Skeletal muscle tissue (tissue), 4 donors: ENCODE measurements around the gene NBPF11. TPM values are rescaled to one million over a fixed set of nuclear protein-coding genes. Genes with fewer than 3 reads are reported as not detected.
"Not testable (repeated sequence)": the region's sequence is repeated elsewhere in the genome, so short reads cannot be mapped to it uniquely, and the experiment has no call there.

ENCODE experiments used
- H3K27ac ChIP-seq: one replicate; pipeline ENCODE4 v1.7.0; 2013; ENCODE audit warnings: mild to moderate bottlenecking, low read depth, low read length, inconsistent platforms
- H3K27me3 ChIP-seq, 3 donors: one replicate each; pipeline ENCODE4 v1.7.0; 2013; ENCODE audit warnings: low read length in 3 of 3; ENCODE audit not compliant: control insufficient read depth in 3 of 3, insufficient read depth in 3 of 3
- H3K36me3 ChIP-seq, 3 donors: one replicate each; pipeline ENCODE4 v1.7.0; 2013; ENCODE audit warnings: low read length in 3 of 3; ENCODE audit not compliant: control insufficient read depth in 3 of 3, insufficient read depth in 3 of 3
- H3K4me1 ChIP-seq, 3 donors: one replicate each; pipeline ENCODE4 v1.7.0; 2013; ENCODE audit warnings: low read length in 3 of 3, mild to moderate bottlenecking in 3 of 3; ENCODE audit not compliant: control insufficient read depth in 3 of 3, insufficient read depth in 3 of 3
- H3K4me3 ChIP-seq, 3 donors: one replicate each; pipeline ENCODE4 v1.7.0; 2013; ENCODE audit warnings: low read length in 3 of 3
- H3K9ac ChIP-seq, 3 donors: one replicate each; pipeline ENCODE4 v1.7.0; 2013; ENCODE audit warnings: low read length in 3 of 3, mild to moderate bottlenecking in 3 of 3, moderate library complexity in 2 of 3, low read depth in 1 of 3
- H3K9me3 ChIP-seq, 3 donors: one replicate each; pipeline ENCODE4 v1.7.0; 2013; ENCODE audit warnings: low read length in 3 of 3; ENCODE audit not compliant: control insufficient read depth in 3 of 3
- total RNA-seq: library from RNA; depleted of rRNA; stranded (reverse); fragments of >200 nt; gene quantifications from one replicate; pipeline ENCODE4 v1.2.3, GENCODE V29; 2014
- donor health status: Osteomylitis.

Gene NBPF11
- total RNA-seq, 1 donor from 2014 or later = 7.3 TPM

GRCh38 chr1:148150945-148151344 lies 1.1 kb downstream of the NBPF11 start:
- not testable (repeated sequence) for H3K36me3 ChIP-seq, H3K4me1 ChIP-seq, H3K27ac ChIP-seq, H3K27me3 ChIP-seq, H3K9me3 ChIP-seq
- peak overlapping the region; percentile 51 to 60 (median 59) for H3K4me3 ChIP-seq
- peak overlapping the region in 2 of 3 donors; percentile 67 to 79 for H3K9ac ChIP-seq

DNA sequence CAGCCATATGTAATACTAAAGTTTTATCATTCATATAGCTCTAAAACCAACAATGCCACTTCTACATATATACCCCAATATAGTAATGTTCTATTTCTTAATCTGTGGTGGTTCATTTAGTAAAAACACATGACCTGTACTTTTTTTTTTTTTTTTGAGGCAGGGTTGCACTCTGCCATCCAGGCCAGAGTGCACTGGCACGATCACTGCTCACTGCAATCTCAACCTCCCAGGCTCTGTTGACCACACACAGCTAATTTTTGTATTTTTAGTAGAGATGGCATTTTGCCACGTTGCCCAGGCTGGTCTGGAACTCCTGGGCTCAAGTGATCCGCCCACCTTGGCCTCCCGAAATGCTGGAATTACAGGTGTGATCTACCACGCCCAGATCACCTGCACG lies 2.1 kb downstream of the NBPF11 start:
- H3K27ac ChIP-seq, H3K36me3 ChIP-seq, H3K4me3 ChIP-seq, H3K4me1 ChIP-seq, H3K9me3 ChIP-seq, H3K9ac ChIP-seq, H3K27me3 ChIP-seq: not testable (repeated sequence)

- not testable (repeated sequence) for H3K27ac ChIP-seq, H3K27me3 ChIP-seq, H3K4me3 ChIP-seq
Measured at GRCh38 chr1:148149050-148149815, 2.8 kb downstream of the NBPF11 start.

GRCh38 chr1:148147052-148147838 lies 4.8 kb downstream of the NBPF11 start:
- not testable (repeated sequence) for H3K36me3 ChIP-seq, H3K9ac ChIP-seq, H3K4me3 ChIP-seq, H3K27me3 ChIP-seq, H3K9me3 ChIP-seq, H3K4me1 ChIP-seq, H3K27ac ChIP-seq

More at GRCh38 chr1:148149050-148149815, 2.8 kb downstream of the NBPF11 start:
- H3K36me3 ChIP-seq, H3K9me3 ChIP-seq, H3K9ac ChIP-seq, H3K4me1 ChIP-seq: not testable (repeated sequence)

DNA sequence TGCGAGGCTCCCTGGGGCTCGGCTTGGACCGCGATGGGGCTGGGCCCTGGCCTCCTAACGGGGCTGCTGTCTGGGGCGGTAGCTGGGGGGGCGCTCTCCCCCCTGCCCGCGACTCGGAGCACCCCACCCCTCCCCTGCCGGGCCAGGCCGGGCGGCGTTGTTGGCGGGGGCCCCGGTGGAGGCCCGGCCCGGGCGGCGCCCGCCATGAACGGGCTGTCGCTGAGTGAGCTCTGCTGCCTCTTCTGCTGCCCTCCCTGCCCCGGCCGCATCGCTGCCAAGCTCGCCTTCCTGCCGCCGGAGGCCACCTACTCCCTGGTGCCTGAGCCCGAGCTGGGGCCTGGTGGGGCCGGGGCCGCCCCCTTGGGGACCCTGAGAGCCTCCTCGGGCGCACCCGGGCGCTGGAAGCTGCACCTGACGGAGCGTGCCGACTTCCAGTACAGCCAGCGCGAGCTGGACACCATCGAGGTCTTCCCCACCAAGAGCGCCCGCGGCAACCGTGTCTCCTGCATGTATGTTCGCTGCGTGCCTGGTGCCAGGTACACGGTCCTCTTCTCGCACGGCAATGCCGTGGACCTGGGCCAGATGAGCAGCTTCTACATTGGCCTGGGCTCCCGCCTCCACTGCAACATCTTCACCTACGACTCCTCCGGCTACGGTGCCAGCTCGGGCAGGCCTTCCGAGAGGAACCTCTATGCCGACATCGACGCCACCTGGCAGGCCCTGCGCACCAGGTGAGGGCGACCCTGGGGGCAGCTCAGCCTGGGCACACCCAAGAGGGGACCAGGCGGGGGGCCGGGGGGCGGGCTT lies 5.7 kb downstream of the NBPF11 start:
- not testable (repeated sequence) for H3K27me3 ChIP-seq, H3K9me3 ChIP-seq, H3K9ac ChIP-seq, H3K4me1 ChIP-seq, H3K27ac ChIP-seq, H3K4me3 ChIP-seq, H3K36me3 ChIP-seq

- H3K27me3 ChIP-seq, H3K9me3 ChIP-seq, H3K4me3 ChIP-seq: not testable (repeated sequence)
Measured at GRCh38 chr1:148143223-148143622, 8.9 kb downstream of the NBPF11 start.

GRCh38 chr1:148141936-148142335 lies 10.1 kb downstream of the NBPF11 start:
- H3K9me3 ChIP-seq, H3K27me3 ChIP-seq, H3K9ac ChIP-seq, H3K27ac ChIP-seq, H3K4me1 ChIP-seq, H3K4me3 ChIP-seq, H3K36me3 ChIP-seq: not testable (repeated sequence)

More at GRCh38 chr1:148143223-148143622, 8.9 kb downstream of the NBPF11 start:
- H3K4me1 ChIP-seq, H3K27ac ChIP-seq, H3K9ac ChIP-seq, H3K36me3 ChIP-seq: not testable (repeated sequence)

DNA sequence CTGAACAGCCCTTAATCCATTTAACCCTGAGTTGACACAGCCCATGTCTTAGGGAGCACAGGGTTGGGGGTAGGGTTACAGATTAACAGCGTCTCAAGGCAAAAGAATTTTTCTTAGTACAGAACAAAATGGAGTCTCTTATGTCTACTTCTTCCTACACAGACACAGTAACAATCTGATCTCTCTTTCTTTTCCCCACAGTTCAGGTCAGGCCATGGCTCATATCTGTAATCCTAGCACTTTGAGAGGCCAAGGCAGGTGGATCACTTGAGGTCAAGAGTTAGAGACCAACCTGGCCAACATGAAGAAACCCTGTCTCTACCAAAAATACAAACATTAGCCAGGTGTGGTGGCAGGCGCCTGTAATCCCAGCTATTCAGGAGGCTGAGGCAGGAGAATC lies 13.5 kb downstream of the NBPF11 start:
- H3K27ac ChIP-seq, H3K9me3 ChIP-seq, H3K27me3 ChIP-seq, H3K9ac ChIP-seq, H3K4me3 ChIP-seq, H3K36me3 ChIP-seq, H3K4me1 ChIP-seq: not testable (repeated sequence)

GRCh38 chr1:148122341-148122740 lies 29.7 kb downstream of the NBPF11 start:
- H3K36me3 ChIP-seq, H3K9me3 ChIP-seq, H3K4me1 ChIP-seq, H3K9ac ChIP-seq, H3K27me3 ChIP-seq, H3K4me3 ChIP-seq: not testable (repeated sequence)
- peak overlapping the region; percentile 36 for H3K27ac ChIP-seq

- H3K27me3 ChIP-seq, H3K9me3 ChIP-seq, H3K27ac ChIP-seq, H3K4me1 ChIP-seq, H3K9ac ChIP-seq, H3K4me3 ChIP-seq, H3K36me3 ChIP-seq: not testable (repeated sequence)
Measured at GRCh38 chr1:148120395-148120794, 31.7 kb downstream of the NBPF11 start.
